Caco-2 (cell line): ENCODE results near the gene CACNG3. TPM values are rescaled to one million over a fixed set of nuclear protein-coding genes. Genes with fewer than 3 reads are reported as not detected.

Source experiments
- BruUV-seq: library from RNA; stranded (reverse); fragments of 400-500 nt; replicated peaks from 2 replicates; lab custom pipeline; 2021; lab: Mats Ljungman, UMichigan
- CTCF ChIA-PET: fragments of 300-600 bp; sonication (Branson Sonifier 250); formaldehyde crosslinking; loops from one replicate; lab custom pipeline; 2022; ENCODE audit warnings: antibody characterized with exemption; lab: Charles Lee
- POLR2A ChIA-PET: fragments of 300-600 bp; sonication (Branson Sonifier 250); formaldehyde crosslinking; loops from one replicate; lab custom pipeline; 2022; ENCODE audit warnings: antibody characterized with exemption; lab: Charles Lee
- DNase-seq, 2 experiments: peaks; one replicate each; pipeline versions ENCODE4 v3.0.0 to v3.0.0-alpha.2; 2020 to 2022
- H3K27me3 ChIP-seq: replicated peaks from 2 replicates; pipeline ENCODE4 v1.6.0; 2011; ENCODE audit warnings: low read length; ENCODE audit not compliant: control insufficient read depth, insufficient read depth
- H3K36me3 ChIP-seq: 2 replicates; pipeline ENCODE4 v1.5.1; 2011; ENCODE audit warnings: low read length; ENCODE audit not compliant: control insufficient read depth, insufficient read depth
- H3K4me1 ChIP-seq: fragments of 250-450 bp; sonication (Bioruptor Pico); 2 replicates; pipeline ENCODE4 v1.5.1; 2020; ENCODE audit warnings: mild to moderate bottlenecking
- H3K4me3 ChIP-seq: 2 replicates; pipeline ENCODE4 v1.5.1; 2011; ENCODE audit warnings: low read depth, mild to moderate bottlenecking, control low read depth, low read length
- H3K9me3 ChIP-seq: fragments of 250-450 bp; sonication (Bioruptor Pico); 2 replicates; pipeline ENCODE4 v1.5.1; 2020; ENCODE audit warnings: mild to moderate bottlenecking, moderate library complexity
- H3K27ac Mint-ChIP-seq: one replicate; pipeline ENCODE4 v1.8.0; 2022; ENCODE audit warnings: mixed read lengths; ENCODE audit not compliant: unreplicated experiment
- H3K27me3 Mint-ChIP-seq: one replicate; pipeline ENCODE4 v1.8.0; 2022; ENCODE audit warnings: mixed read lengths; ENCODE audit not compliant: insufficient read depth, unreplicated experiment
- H3K36me3 Mint-ChIP-seq: one replicate; pipeline ENCODE4 v1.8.0; 2022; ENCODE audit warnings: mild to moderate bottlenecking, mixed read lengths; ENCODE audit not compliant: insufficient read depth, unreplicated experiment
- H3K4me1 Mint-ChIP-seq: one replicate; pipeline ENCODE4 v1.8.0; 2022; ENCODE audit warnings: low read depth, mixed read lengths; ENCODE audit not compliant: unreplicated experiment
- H3K4me3 Mint-ChIP-seq: one replicate; pipeline ENCODE4 v1.8.0; 2022; ENCODE audit warnings: mild to moderate bottlenecking, moderate library complexity, mixed read lengths; ENCODE audit not compliant: unreplicated experiment
- H3K9me3 Mint-ChIP-seq: one replicate; pipeline ENCODE4 v1.8.0; 2022; ENCODE audit warnings: mixed read lengths; ENCODE audit not compliant: unreplicated experiment
- CTCF ChIP-seq, 2 experiments: fragments of 200-600 bp in 1 of 2; IDR thresholded peaks; 1 replicate in 1 of 2; 2 replicates in 1 of 2; pipeline versions ENCODE4 v1.5.1 to v1.8.0; 2011 to 2022; ENCODE audit warnings: antibody characterized with exemption in 1 of 2, control low read depth in 1 of 2, inconsistent platforms in 1 of 2, low read depth in 1 of 2, low read length in 1 of 2, mild to moderate bottlenecking in 1 of 2, moderate library complexity in 1 of 2; ENCODE audit not compliant: insufficient read depth in 1 of 2, severe bottlenecking in 1 of 2, unreplicated experiment in 1 of 2
- intact Hi-C: fragments of 100-400 bp; cut with micrococcal nuclease; formaldehyde crosslinking; loops from one replicate; pipeline ENCODE4 v1.10.0; 2022; ENCODE audit not compliant: unreplicated experiment
- total RNA-seq: library from RNA; stranded (reverse); gene quantifications from 2 replicates; pipeline ENCODE4 v1.2.3, GENCODE V29; 2022

The CACNG3 gene
- total RNA-seq, 1 experiment from 2014 or later: not detected

DNA sequence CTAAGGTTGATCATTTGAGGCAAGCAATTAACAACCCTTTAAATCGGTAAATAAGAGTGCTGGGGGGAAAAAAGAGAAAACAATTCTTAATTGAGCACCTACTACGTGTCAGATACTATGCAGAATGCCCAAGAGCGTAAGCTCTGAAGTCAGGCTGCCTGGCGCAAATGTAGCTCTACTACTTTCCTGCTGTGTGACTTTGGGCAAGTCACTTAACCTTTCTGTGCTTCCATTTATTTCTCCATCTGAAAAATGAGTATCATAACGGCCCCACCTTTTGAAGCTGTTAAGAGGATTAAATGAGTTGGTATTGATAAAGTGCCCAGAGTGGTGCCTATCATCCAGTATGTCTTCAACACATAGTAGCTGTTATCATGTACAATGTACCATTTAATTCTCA, 102.0 kb downstream of the CACNG3 start:
- Histone ChIP-seq H3K4me1 (no peaks in the 10 kb centered on the region), H3K27me3 (no peaks in the 10 kb centered on the region), H3K36me3 (no peaks in the 10 kb centered on the region), H3K4me3 (no peak overlapping the region), H3K9me3 (no peaks in the 10 kb centered on the region)
- no TSS peak for BruUV-seq
- Mint-ChIP-seq H3K36me3 (no peaks in the 10 kb centered on the region), H3K4me3 (no peak overlapping the region), H3K4me1 (no peaks in the 10 kb centered on the region), H3K27ac (no peak overlapping the region), H3K9me3 (no peaks in the 10 kb centered on the region), H3K27me3 (peaks cover 7% of the 10 kb centered on the region)
- DNase-seq: no peak
- intact Hi-C loops: no loop called here
- TF ChIP-seq CTCF (IDR thresholded peaks at IDR 0.05; ENCODE audit: insufficient read depth in 1 of 2, low read depth in 1 of 2, low read length in 1 of 2, severe bottlenecking in 1 of 2, unreplicated experiment in 1 of 2): no peak
- ChIA-PET POLR2A (no interaction called here), CTCF (no interaction called here)

DNA sequence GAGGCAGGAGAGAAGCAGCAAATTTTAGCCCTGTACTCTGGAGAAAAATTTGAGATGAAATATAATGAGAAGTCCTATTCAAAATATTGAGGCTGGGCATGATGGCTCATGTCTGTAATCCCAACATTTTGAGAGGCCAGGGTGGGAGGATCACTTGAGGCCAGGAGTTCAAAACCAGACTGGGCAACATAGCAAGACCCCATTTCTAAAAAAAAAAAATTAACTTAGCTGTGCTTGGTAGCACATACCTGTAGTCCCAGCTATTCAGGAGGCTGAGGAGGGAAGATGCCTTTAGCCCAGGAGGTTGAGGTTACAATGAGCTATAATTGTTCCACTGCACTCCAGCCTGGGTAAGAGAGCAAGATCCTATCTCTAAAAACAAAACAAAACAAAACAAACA, 103.4 kb downstream of the CACNG3 start:
- Mint-ChIP-seq H3K9me3 (no peaks in the 10 kb centered on the region), H3K27ac (no peak overlapping the region), H3K36me3 (no peaks in the 10 kb centered on the region), H3K27me3 (peaks cover 7% of the 10 kb centered on the region), H3K4me1 (no peaks in the 10 kb centered on the region), H3K4me3 (no peak overlapping the region)
- CTCF ChIA-PET: no interaction called here
- TF ChIP-seq CTCF (IDR thresholded peaks at IDR 0.05; ENCODE audit: insufficient read depth in 1 of 2, low read depth in 1 of 2, low read length in 1 of 2, severe bottlenecking in 1 of 2, unreplicated experiment in 1 of 2): no peak
- intact Hi-C loops: no loop called here
- Histone ChIP-seq H3K36me3 (no peaks in the 10 kb centered on the region), H3K4me3 (no peak overlapping the region), H3K9me3 (no peaks in the 10 kb centered on the region), H3K27me3 (no peaks in the 10 kb centered on the region), H3K4me1 (no peaks in the 10 kb centered on the region)
- POLR2A ChIA-PET: no interaction called here
- no peak for DNase-seq
- no TSS peak for BruUV-seq

DNA sequence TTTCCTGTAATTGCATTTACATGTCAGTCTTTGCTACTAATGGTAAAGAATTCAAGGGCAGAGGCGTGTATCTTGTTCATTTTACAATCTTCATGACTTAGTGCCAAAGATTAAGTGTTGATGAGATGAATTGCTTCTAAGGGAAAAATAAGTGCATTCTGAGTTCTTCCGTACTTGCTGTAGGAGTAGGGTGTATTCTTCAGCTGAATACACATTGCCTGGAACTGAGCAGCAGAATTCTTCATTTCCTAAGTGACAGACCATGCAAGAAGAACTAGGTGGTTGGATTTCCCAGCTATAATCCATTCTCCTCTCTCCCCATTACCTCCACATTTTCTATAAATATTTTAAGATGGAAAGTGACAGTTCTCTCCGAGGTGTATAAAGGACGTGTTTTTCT, 104.8 kb downstream of the CACNG3 start:
- no peak overlapping the region for H3K4me3 Mint-ChIP-seq
- H3K27me3 Mint-ChIP-seq: peaks cover 2% of the 10 kb centered on the region
- Histone ChIP-seq H3K9me3 (no peaks in the 10 kb centered on the region), H3K36me3 (no peaks in the 10 kb centered on the region), H3K27me3 (no peaks in the 10 kb centered on the region), H3K4me1 (no peaks in the 10 kb centered on the region), H3K4me3 (no peak overlapping the region)
- H3K36me3 Mint-ChIP-seq: no peaks in the 10 kb centered on the region
- no peaks in the 10 kb centered on the region for H3K4me1 Mint-ChIP-seq
- no peak overlapping the region for H3K27ac Mint-ChIP-seq
- TF ChIP-seq CTCF (IDR thresholded peaks at IDR 0.05; ENCODE audit: insufficient read depth in 1 of 2, low read depth in 1 of 2, low read length in 1 of 2, severe bottlenecking in 1 of 2, unreplicated experiment in 1 of 2): no peak
- intact Hi-C loops: no loop called here
- BruUV-seq: no TSS peak
- POLR2A ChIA-PET: no interaction called here
- H3K9me3 Mint-ChIP-seq: no peaks in the 10 kb centered on the region
- no peak for DNase-seq
- CTCF ChIA-PET: no interaction called here
